AG04449 (cell line): ENCODE results near the gene CTTNBP2.

Experiments
- CTCF ChIA-PET: fragments of 350-600 bp; formaldehyde crosslinking; extraction: SDS; loops from one replicate; lab custom pipeline; 2021; ENCODE audit warnings: antibody characterized with exemption; lab: Yijun Ruan, JAX
- POLR2A ChIA-PET: fragments of 400-600, 350-600 bp; formaldehyde crosslinking; extraction: SDS; loops from one replicate; lab custom pipeline; 2020; ENCODE audit warnings: antibody characterized with exemption, inconsistent platforms; lab: Yijun Ruan, JAX
- DNase-seq: peaks from one replicate; pipeline ENCODE4 v3.0.0-alpha.2; 2010; ENCODE audit warnings: low read depth, low spot score
- H3K4me3 ChIP-seq: 2 replicates; pipeline ENCODE4 v1.5.1; 2011; ENCODE audit warnings: low read depth, mild to moderate bottlenecking, control low read depth, low read length
- CTCF ChIP-seq: IDR thresholded peaks from one replicate; pipeline ENCODE4 v1.5.1; 2011; ENCODE audit warnings: mild to moderate bottlenecking, moderate library complexity, low read length, control low read depth, inconsistent platforms; ENCODE audit not compliant: insufficient read depth; ENCODE audit errors: missing control alignments

CTTNBP2 gene

GRCh38 chr7:117750612-117751563 is 122.4 kb downstream of the CTTNBP2 start:
- ChIA-PET POLR2A (no interaction called here), CTCF (interaction anchor here (0.7 to 2.8 kb wide), 12 partner anchors 11 to 455 kb away, joined by 3 to 22 read pairs (median 4); no protein-coding TSS in a partner anchor)
- peak; percentile 18 for TF ChIP-seq CTCF
- no peak overlapping the region for H3K4me3 ChIP-seq
- DNase-seq = no peak

GRCh38 chr7:117741962-117742361 is 131.3 kb downstream of the CTTNBP2 start:
- no peak overlapping the region for H3K4me3 ChIP-seq
- POLR2A ChIA-PET = no interaction called here
- DNase-seq = no peak
- TF ChIP-seq CTCF = no peak
- CTCF ChIA-PET = no interaction called here

- no peak for DNase-seq
- ChIA-PET POLR2A (no interaction called here), CTCF (no interaction called here)
- no peak for TF ChIP-seq CTCF
- H3K4me3 ChIP-seq = no peak overlapping the region
These were observed 134.2 kb downstream of the CTTNBP2 start for GRCh38 chr7:117739085-117739484.

- POLR2A ChIA-PET = no interaction called here
- no peak for DNase-seq
- H3K4me3 ChIP-seq = no peak overlapping the region
- TF ChIP-seq CTCF = no peak
- CTCF ChIA-PET = no interaction called here
These were observed 135.3 kb downstream of the CTTNBP2 start for GRCh38 chr7:117737926-117738325.

- POLR2A ChIA-PET = no interaction called here
- no peak overlapping the region for H3K4me3 ChIP-seq
- CTCF ChIA-PET = no interaction called here
These were observed 141.8 kb downstream of the CTTNBP2 start for GRCh38 chr7:117731455-117731854.

More at GRCh38 chr7:117731455-117731854, 141.8 kb downstream of the CTTNBP2 start:
- no peak for DNase-seq
- TF ChIP-seq CTCF = no peak
